GM12878 (cell line): ENCODE measurements around the gene ACTMAP.

Experiments used
- BHLHE40 ChIP-seq, 2 experiments: fragments of 450-650 bp in 1 of 2; IDR thresholded peaks; 2 replicates each; pipeline ENCODE4 v1.6.1; 2011 to 2017; ENCODE audit warnings: low read depth in 2 of 2, borderline replicate concordance in 1 of 2, improper control_type of control experiment in 1 of 2, low read length in 1 of 2, mild to moderate bottlenecking in 1 of 2
- CREM ChIP-seq: IDR thresholded peaks from 2 replicates; pipeline ENCODE4 v1.6.1; 2014; ENCODE audit warnings: antibody characterized with exemption, low read depth
- NFYA ChIP-seq: IDR thresholded peaks from 2 replicates; pipeline ENCODE4 v1.6.1; 2011; ENCODE audit warnings: low read depth, mild to moderate bottlenecking, low read length, improper control_type of control experiment, borderline replicate concordance
- RCOR1 ChIP-seq: conservative IDR thresholded peaks from 2 replicates; pipeline ENCODE4 v1.6.1; 2012; ENCODE audit warnings: low read depth, low read length, improper control_type of control experiment
- ZNF24 ChIP-seq: fragments of 450-650 bp; IDR thresholded peaks from 2 replicates; pipeline ENCODE4 v1.6.1; 2017; ENCODE audit warnings: antibody characterized with exemption, mild to moderate bottlenecking
- TF ChIP-seq, protein P1 (sequence below): fragments of 450-650 bp; formaldehyde crosslinking; IDR thresholded peaks from 2 replicates; pipeline ENCODE4 v1.4.0; 2020; ENCODE audit warnings: mild to moderate bottlenecking, moderate library complexity
- TF ChIP-seq, protein P2 (sequence below), 3 experiments: IDR thresholded peaks in 2 of 3; conservative IDR thresholded peaks in 1 of 3; 2 replicates each; pipeline ENCODE4 v1.5.1; 2011; ENCODE audit warnings: low read depth in 3 of 3, low read length in 3 of 3, mild to moderate bottlenecking in 3 of 3, control low read depth in 2 of 3, moderate library complexity in 2 of 3, inconsistent platforms in 1 of 3, mixed read lengths in 1 of 3; ENCODE audit not compliant: control insufficient read depth in 2 of 3, insufficient read depth in 1 of 3; ENCODE audit errors: extremely low read depth in 1 of 3

DNA sequence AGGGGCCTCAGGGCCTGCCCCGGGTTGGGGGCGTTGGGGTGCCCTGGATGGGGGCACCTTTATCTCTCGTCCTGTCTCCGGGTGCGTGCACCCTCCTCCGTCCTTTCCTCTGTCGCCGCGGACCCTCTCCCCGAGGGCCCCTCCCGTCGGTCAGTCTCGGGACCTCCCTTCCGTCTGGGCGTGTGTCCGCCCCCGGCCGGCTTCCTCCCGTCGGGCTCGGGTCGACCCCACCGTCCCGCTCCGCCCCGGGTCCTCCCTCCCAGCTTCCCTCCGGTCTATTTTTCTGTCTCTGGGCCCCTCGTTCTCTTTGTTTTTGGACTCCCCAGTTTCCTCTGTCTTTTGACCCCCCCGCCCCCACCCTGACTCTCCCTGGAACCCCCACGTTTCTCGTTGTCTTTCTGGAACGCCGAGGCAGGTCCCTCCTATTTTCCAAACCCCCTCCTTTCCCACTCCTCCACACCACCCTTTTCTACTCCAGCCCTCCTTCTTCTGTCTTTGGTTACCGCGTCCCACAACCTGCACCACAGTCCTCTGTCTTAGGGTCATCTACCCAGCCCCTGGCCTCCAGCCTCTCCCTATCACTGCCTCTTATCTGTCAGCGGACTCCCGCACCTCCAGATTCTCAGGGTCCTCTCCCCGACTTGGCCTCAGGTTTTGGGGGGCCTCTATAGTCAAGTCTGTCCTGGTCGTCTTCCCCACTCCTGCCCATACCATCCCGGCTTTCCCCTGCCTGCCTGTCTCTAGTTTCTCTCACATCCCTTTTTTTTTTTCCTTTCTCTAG is 49.5 kb upstream of the ACTMAP start:
- TF ChIP-seq, protein P1, sequence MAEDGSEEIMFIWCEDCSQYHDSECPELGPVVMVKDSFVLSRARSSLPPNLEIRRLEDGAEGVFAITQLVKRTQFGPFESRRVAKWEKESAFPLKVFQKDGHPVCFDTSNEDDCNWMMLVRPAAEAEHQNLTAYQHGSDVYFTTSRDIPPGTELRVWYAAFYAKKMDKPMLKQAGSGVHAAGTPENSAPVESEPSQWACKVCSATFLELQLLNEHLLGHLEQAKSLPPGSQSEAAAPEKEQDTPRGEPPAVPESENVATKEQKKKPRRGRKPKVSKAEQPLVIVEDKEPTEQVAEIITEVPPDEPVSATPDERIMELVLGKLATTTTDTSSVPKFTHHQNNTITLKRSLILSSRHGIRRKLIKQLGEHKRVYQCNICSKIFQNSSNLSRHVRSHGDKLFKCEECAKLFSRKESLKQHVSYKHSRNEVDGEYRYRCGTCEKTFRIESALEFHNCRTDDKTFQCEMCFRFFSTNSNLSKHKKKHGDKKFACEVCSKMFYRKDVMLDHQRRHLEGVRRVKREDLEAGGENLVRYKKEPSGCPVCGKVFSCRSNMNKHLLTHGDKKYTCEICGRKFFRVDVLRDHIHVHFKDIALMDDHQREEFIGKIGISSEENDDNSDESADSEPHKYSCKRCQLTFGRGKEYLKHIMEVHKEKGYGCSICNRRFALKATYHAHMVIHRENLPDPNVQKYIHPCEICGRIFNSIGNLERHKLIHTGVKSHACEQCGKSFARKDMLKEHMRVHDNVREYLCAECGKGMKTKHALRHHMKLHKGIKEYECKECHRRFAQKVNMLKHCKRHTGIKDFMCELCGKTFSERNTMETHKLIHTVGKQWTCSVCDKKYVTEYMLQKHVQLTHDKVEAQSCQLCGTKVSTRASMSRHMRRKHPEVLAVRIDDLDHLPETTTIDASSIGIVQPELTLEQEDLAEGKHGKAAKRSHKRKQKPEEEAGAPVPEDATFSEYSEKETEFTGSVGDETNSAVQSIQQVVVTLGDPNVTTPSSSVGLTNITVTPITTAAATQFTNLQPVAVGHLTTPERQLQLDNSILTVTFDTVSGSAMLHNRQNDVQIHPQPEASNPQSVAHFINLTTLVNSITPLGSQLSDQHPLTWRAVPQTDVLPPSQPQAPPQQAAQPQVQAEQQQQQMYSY, result no peak
- TF ChIP-seq BHLHE40 (IDR thresholded peaks at IDR 0.05; ENCODE audit: borderline replicate concordance in 1 of 2, low read depth in 2 of 2, low read length in 1 of 2) (no peak; a peak in 1 of 4 replicates), ZNF24 (no peak), NFYA (no peak), RCOR1 (no peak), CREM (no peak)
- TF ChIP-seq, protein P2, sequence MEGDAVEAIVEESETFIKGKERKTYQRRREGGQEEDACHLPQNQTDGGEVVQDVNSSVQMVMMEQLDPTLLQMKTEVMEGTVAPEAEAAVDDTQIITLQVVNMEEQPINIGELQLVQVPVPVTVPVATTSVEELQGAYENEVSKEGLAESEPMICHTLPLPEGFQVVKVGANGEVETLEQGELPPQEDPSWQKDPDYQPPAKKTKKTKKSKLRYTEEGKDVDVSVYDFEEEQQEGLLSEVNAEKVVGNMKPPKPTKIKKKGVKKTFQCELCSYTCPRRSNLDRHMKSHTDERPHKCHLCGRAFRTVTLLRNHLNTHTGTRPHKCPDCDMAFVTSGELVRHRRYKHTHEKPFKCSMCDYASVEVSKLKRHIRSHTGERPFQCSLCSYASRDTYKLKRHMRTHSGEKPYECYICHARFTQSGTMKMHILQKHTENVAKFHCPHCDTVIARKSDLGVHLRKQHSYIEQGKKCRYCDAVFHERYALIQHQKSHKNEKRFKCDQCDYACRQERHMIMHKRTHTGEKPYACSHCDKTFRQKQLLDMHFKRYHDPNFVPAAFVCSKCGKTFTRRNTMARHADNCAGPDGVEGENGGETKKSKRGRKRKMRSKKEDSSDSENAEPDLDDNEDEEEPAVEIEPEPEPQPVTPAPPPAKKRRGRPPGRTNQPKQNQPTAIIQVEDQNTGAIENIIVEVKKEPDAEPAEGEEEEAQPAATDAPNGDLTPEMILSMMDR (IDR thresholded peaks at IDR 0.05 in 2 of 3, conservative IDR thresholded peaks at IDR 0.05 in 1 of 3; ENCODE audit: control insufficient read depth in 2 of 3, extremely low read depth in 1 of 3, insufficient read depth in 1 of 3, low read depth in 3 of 3, low read length in 3 of 3), result no peak
